Measurements from ENCODE around the gene NOP9. TPM values are rescaled to one million over a fixed set of nuclear protein-coding genes. Genes with fewer than 3 reads are reported as not detected.

NOP9 gene
- total RNA-seq, 4 donors from 2014 or later = 19.4 to 29.2 (median 22.8) TPM

GRCh38 chr14:24260780-24261157 is 38.9 kb upstream of the NOP9 start:
- H3K4me3 ChIP-seq = no peak overlapping the region
- peaks cover 0 to 17% of the 10 kb centered on the region in 2 donors for H3K36me3 ChIP-seq
- H3K4me1 ChIP-seq = peaks cover 0 to 9% (median 0%) of the 10 kb centered on the region in 3 donors
- H3K9me3 ChIP-seq = no peaks in the 10 kb centered on the region
- no peak overlapping the region for H3K27ac ChIP-seq
- ATAC-seq = no peak
- H3K27me3 ChIP-seq = no peaks in the 10 kb centered on the region
- no peak for TF ChIP-seq POLR2AphosphoS5 (IDR thresholded peaks at IDR 0.05)
- TF ChIP-seq, protein P1, sequence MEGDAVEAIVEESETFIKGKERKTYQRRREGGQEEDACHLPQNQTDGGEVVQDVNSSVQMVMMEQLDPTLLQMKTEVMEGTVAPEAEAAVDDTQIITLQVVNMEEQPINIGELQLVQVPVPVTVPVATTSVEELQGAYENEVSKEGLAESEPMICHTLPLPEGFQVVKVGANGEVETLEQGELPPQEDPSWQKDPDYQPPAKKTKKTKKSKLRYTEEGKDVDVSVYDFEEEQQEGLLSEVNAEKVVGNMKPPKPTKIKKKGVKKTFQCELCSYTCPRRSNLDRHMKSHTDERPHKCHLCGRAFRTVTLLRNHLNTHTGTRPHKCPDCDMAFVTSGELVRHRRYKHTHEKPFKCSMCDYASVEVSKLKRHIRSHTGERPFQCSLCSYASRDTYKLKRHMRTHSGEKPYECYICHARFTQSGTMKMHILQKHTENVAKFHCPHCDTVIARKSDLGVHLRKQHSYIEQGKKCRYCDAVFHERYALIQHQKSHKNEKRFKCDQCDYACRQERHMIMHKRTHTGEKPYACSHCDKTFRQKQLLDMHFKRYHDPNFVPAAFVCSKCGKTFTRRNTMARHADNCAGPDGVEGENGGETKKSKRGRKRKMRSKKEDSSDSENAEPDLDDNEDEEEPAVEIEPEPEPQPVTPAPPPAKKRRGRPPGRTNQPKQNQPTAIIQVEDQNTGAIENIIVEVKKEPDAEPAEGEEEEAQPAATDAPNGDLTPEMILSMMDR (IDR thresholded peaks at IDR 0.05) = no peak
- TF ChIP-seq EP300 (IDR thresholded peaks at IDR 0.05) = no peak
- TF ChIP-seq POLR2A (IDR thresholded peaks at IDR 0.05) = no peak
- 92% methylated on average over 2 of the region's 4 CpGs; no CpG with 5 or more reads in 1 of the 2 donors for WGBS, 2 donors (ENCODE audit: low coverage in 1 of 2)

DNA sequence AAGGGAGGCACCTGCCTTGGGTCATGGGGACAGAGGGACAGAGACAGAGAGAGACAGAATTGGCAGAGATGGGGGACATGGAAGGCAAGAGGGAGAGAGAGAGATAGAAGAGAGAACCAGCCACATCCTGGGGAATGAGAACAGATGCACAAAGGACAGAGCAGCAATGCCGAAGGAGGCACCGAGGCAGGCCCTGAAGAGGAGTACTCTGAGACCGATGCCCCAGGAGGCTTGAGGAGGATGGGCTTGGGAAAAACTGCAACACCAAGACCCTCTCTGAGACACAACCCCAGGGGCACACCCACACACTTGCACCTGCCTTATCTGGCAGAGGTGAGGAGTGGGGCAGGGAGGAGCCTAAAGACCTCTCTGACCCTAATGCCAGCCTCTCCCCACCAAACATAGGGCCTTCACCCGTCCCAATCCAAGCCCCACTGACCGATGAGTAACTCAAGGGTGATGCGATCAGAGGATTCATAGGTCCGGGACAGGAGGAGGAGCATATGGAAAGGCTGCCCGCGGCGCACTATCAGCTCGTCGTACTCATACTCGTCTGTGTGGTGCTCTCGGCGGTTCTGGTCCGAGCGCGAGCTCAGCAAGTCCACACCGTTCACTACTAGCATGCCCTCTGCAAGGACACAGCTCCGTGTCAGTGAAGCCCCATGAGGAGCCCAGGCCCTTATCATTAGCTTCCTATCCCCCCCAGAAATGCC is 38.2 kb upstream of the NOP9 start:
- no peak for ATAC-seq
- no peaks in the 10 kb centered on the region for H3K9me3 ChIP-seq
- H3K27me3 ChIP-seq = no peaks in the 10 kb centered on the region
- no peak overlapping the region for H3K4me3 ChIP-seq
- H3K4me1 ChIP-seq = peaks cover 0 to 9% (median 0%) of the 10 kb centered on the region in 3 donors
- peaks cover 0 to 23% of the 10 kb centered on the region in 2 donors for H3K36me3 ChIP-seq
- WGBS, 2 donors (ENCODE audit: low coverage in 1 of 2) = 84 to 100% methylated on average over 3 to 7 of the region's 20 CpGs
- TF ChIP-seq EP300 (IDR thresholded peaks at IDR 0.05) (no peak), POLR2AphosphoS5 (IDR thresholded peaks at IDR 0.05) (no peak)
- TF ChIP-seq, protein P1 (IDR thresholded peaks at IDR 0.05) = no peak
- H3K27ac ChIP-seq = no peak overlapping the region

- H3K36me3 ChIP-seq = peaks cover 0 to 29% of the 10 kb centered on the region in 2 donors
- no peaks in the 10 kb centered on the region for H3K9me3 ChIP-seq
- ATAC-seq = no peak
- H3K4me3 ChIP-seq = no peak overlapping the region
- H3K27me3 ChIP-seq = no peaks in the 10 kb centered on the region
- WGBS, 2 donors (ENCODE audit: low coverage in 1 of 2) = no CpG with 5 or more reads among the region's 19 CpGs
- peaks cover 0 to 9% (median 0%) of the 10 kb centered on the region in 3 donors for H3K4me1 ChIP-seq
- TF ChIP-seq, protein P1 (IDR thresholded peaks at IDR 0.05) = no peak
- TF ChIP-seq POLR2AphosphoS5 (IDR thresholded peaks at IDR 0.05) (no peak), EP300 (IDR thresholded peaks at IDR 0.05) (no peak), POLR2A (IDR thresholded peaks at IDR 0.05) (no peak)
- H3K27ac ChIP-seq = no peak overlapping the region
These were observed 37.7 kb upstream of the NOP9 start for GRCh38 chr14:24261969-24262327.

DNA sequence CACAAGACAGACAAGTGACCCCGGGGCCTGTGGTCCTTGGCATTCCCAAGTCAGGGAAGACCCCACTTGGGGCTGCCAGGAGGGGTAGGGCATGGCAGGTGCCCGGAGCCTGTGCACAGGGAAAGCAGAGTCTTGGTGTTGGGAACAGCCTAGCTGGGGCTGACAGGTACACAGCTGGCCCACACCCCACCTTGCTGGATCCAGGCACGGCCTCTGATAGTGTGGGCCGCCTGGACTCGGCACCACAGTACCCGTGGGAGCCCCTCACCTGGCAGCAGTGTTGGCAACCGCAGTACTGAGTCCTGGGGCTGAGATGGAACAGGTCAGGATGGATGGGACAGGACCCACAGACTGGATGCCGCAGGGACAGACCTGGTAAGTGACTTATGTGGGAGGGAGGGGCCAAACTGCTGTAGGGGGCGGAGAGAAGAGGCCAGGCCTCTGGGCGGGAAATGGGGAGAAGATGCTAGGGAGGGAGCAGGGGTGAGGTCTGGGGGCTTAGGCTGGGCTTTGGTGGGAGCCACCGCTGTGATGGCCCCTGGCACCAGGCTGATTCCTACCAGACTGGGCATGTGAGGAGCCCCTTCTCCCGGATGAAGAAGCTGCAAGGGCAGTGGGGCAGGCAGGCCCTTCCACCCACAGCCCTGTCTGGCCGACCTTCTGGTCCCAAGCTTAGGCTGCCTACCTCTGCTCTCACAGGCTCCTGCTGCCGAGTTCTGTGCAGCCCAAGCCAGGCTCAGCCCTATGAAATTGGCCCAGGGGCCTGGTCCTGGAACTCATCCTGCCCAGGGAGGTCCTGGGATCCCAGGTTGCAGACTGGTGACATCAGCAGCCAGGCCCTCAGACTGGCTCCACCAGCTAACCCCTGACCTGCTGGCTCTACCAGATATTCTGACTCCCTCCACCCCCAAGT is 36.6 kb upstream of the NOP9 start, which contains the start of gene TGM1:
Gene TGM1, minus strand, starts transcription at position 357 of the 913 bp plus-strand sequence. CDS start 825 bp downstream, outside the sequence.
- peaks cover 0 to 9% (median 0%) of the 10 kb centered on the region in 3 donors for H3K4me1 ChIP-seq
- no peaks in the 10 kb centered on the region for H3K27me3 ChIP-seq
- H3K9me3 ChIP-seq = no peaks in the 10 kb centered on the region
- no peak within 1 kb of the TSS for H3K27ac ChIP-seq
- ATAC-seq = no peak
- WGBS, 2 donors (ENCODE audit: low coverage in 1 of 2) = 45 to 80% methylated on average over 4 to 6 of the region's 14 CpGs
- H3K4me3 ChIP-seq = no peak within 1 kb of the TSS
- peaks cover 0 to 40% of the 10 kb centered on the region in 2 donors for H3K36me3 ChIP-seq
- TF ChIP-seq, protein P1 (IDR thresholded peaks at IDR 0.05) = no peak
- no peak for TF ChIP-seq EP300 (IDR thresholded peaks at IDR 0.05)
- TF ChIP-seq POLR2A (IDR thresholded peaks at IDR 0.05) = no peak
- TF ChIP-seq POLR2AphosphoS5 (IDR thresholded peaks at IDR 0.05) = no peak

Data from gastroesophageal sphincter (tissue), 4 donors.